ENCODE results near the gene TMEM154.

The TMEM154 gene

DNA sequence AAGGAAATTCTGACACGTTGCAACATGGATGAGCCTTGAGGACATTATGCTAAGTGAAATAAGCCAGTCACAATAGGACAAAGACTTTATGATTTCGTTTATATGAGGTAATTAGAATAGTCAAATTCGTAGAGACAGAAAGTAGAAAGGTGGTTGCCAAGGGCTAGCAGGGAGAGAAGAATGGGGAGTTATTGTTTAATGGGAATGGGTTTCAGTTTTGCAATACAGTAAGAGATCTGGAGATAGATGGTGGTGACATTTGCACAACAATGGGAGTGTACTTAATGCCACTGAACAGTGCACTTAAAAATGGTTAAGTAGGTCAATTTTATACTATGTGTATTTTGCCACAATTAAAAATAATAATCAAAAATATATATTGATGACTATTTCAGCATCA, 43.4 kb upstream of the TMEM154 start:
- no peaks in the 10 kb centered on the region for H3K4me1 ChIP-seq
- peaks cover 0 to 6% of the 10 kb centered on the region in 2 donors for H3K27me3 ChIP-seq
- no peak for DNase-seq
- H3K4me3 ChIP-seq: no peak overlapping the region
- no peaks in the 10 kb centered on the region for H3K9me3 ChIP-seq
- intact Hi-C loops (cut with DNase I; ENCODE audit: low total_unique reads): no loop called here
- no peak overlapping the region for H3K27ac ChIP-seq
- no peaks in the 10 kb centered on the region for H3K36me3 ChIP-seq
- TF ChIP-seq, protein P1, sequence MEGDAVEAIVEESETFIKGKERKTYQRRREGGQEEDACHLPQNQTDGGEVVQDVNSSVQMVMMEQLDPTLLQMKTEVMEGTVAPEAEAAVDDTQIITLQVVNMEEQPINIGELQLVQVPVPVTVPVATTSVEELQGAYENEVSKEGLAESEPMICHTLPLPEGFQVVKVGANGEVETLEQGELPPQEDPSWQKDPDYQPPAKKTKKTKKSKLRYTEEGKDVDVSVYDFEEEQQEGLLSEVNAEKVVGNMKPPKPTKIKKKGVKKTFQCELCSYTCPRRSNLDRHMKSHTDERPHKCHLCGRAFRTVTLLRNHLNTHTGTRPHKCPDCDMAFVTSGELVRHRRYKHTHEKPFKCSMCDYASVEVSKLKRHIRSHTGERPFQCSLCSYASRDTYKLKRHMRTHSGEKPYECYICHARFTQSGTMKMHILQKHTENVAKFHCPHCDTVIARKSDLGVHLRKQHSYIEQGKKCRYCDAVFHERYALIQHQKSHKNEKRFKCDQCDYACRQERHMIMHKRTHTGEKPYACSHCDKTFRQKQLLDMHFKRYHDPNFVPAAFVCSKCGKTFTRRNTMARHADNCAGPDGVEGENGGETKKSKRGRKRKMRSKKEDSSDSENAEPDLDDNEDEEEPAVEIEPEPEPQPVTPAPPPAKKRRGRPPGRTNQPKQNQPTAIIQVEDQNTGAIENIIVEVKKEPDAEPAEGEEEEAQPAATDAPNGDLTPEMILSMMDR (IDR thresholded peaks at IDR 0.05): no peak

GRCh38 chr4:152719801-152720556, 40.2 kb upstream of the TMEM154 start:
- Histone ChIP-seq H3K9me3 (no peaks in the 10 kb centered on the region), H3K4me3 (no peak overlapping the region), H3K27ac (no peak overlapping the region), H3K4me1 (no peaks in the 10 kb centered on the region), H3K27me3 (no peaks in the 10 kb centered on the region), H3K36me3 (no peaks in the 10 kb centered on the region)
- TF ChIP-seq, protein P1 (IDR thresholded peaks at IDR 0.05): no peak
- intact Hi-C loops (cut with DNase I; ENCODE audit: low total_unique reads): no loop called here
- no peak for DNase-seq

DNA sequence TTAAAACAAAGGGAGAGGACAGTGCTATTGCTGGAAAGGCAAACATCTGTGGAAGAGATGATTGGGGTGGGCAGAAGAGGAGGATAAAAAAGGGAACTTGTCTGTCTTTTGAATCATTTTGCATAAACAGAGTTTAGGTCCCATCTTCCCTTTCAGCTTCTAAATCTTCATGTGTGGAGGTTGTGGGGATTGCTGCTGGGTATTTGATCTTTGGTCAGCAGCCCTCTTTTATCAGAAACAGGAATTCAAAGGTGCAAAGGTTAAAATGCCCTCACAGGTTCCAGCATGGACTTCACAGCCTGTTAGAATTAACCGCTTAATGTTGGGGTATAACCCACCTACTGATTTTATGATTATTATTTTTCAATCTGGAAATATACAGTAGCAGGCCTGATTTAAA, 39.5 kb upstream of the TMEM154 start:
- intact Hi-C loops (cut with DNase I; ENCODE audit: low total_unique reads): no loop called here
- no peaks in the 10 kb centered on the region for H3K4me1 ChIP-seq
- no peaks in the 10 kb centered on the region for H3K27me3 ChIP-seq
- H3K36me3 ChIP-seq: no peaks in the 10 kb centered on the region
- no peak overlapping the region for H3K27ac ChIP-seq
- DNase-seq: no peak
- TF ChIP-seq, protein P1 (IDR thresholded peaks at IDR 0.05): no peak
- H3K9me3 ChIP-seq: no peaks in the 10 kb centered on the region
- H3K4me3 ChIP-seq: no peak overlapping the region

- TF ChIP-seq, protein P1 (IDR thresholded peaks at IDR 0.05): no peak
- no peaks in the 10 kb centered on the region for H3K9me3 ChIP-seq
- no peaks in the 10 kb centered on the region for H3K27me3 ChIP-seq
- no peak for DNase-seq
- H3K36me3 ChIP-seq: no peaks in the 10 kb centered on the region
- H3K4me3 ChIP-seq: no peak overlapping the region
- intact Hi-C loops (cut with DNase I; ENCODE audit: low total_unique reads): no loop called here
- H3K27ac ChIP-seq: no peak overlapping the region
- no peaks in the 10 kb centered on the region for H3K4me1 ChIP-seq
Measured at GRCh38 chr4:152715076-152715475, 35.3 kb upstream of the TMEM154 start.

GRCh38 chr4:152713951-152714705, 34.3 kb upstream of the TMEM154 start:
- H3K4me1 ChIP-seq: no peaks in the 10 kb centered on the region
- H3K27ac ChIP-seq: no peak overlapping the region
- no peak overlapping the region for H3K4me3 ChIP-seq
- H3K27me3 ChIP-seq: no peaks in the 10 kb centered on the region
- no peak for DNase-seq
- TF ChIP-seq, protein P1 (IDR thresholded peaks at IDR 0.05): no peak
- no peaks in the 10 kb centered on the region for H3K36me3 ChIP-seq
- intact Hi-C loops (cut with DNase I; ENCODE audit: low total_unique reads): no loop called here
- no peaks in the 10 kb centered on the region for H3K9me3 ChIP-seq

Data from tibial artery (tissue), 4 donors.